AG09309 (cell line): ENCODE data around the gene C19orf47.

Experiments
- DNase-seq: peaks from one replicate; pipeline ENCODE4 v3.0.0-alpha.2; 2010; ENCODE audit warnings: low read depth
- H3K4me3 ChIP-seq: 2 replicates; pipeline ENCODE4 v1.5.1; 2011; ENCODE audit warnings: mild to moderate bottlenecking, low read depth, low read length, moderate library complexity; ENCODE audit not compliant: control insufficient read depth
- CTCF ChIP-seq: IDR thresholded peaks from 2 replicates; pipeline ENCODE4 v1.5.1; 2011; ENCODE audit warnings: mild to moderate bottlenecking, low read depth, low read length, inconsistent platforms; ENCODE audit not compliant: insufficient read depth, control insufficient read depth; ENCODE audit errors: missing control alignments

Gene C19orf47

GRCh38 chr19:40344422-40344821 lies 3.8 kb downstream of the C19orf47 start:
- DNase-seq, result no peak
- H3K4me3 ChIP-seq, result no peak overlapping the region
- no peak for TF ChIP-seq CTCF

GRCh38 chr19:40342644-40343311 lies 5.4 kb downstream of the C19orf47 start:
- TF ChIP-seq CTCF, result no peak
- DNase-seq, result no peak
- no peak overlapping the region for H3K4me3 ChIP-seq

GRCh38 chr19:40341601-40342482 lies 6.4 kb downstream of the C19orf47 start:
- H3K4me3 ChIP-seq, result no peak overlapping the region
- TF ChIP-seq CTCF, result no peak
- DNase-seq, result no peak

- DNase-seq, result no peak
- H3K4me3 ChIP-seq, result no peak overlapping the region
- TF ChIP-seq CTCF, result no peak
Measured at GRCh38 chr19:40339018-40339728, 9.0 kb downstream of the C19orf47 start.

- no peak overlapping the region for H3K4me3 ChIP-seq
- no peak for DNase-seq
Measured at GRCh38 chr19:40337594-40337993, 10.6 kb downstream of the C19orf47 start.

GRCh38 chr19:40337107-40337506 lies 11.1 kb downstream of the C19orf47 start:
- no peak for DNase-seq
- H3K4me3 ChIP-seq, result no peak overlapping the region
- TF ChIP-seq CTCF, result no peak

More at GRCh38 chr19:40337594-40337993, 10.6 kb downstream of the C19orf47 start:
- no peak for TF ChIP-seq CTCF
